Prostate gland (tissue), 2 donors: ENCODE data around the gene HNRNPR.

ENCODE experiments used
- POLR2AphosphoS5 ChIP-seq: sonication (generic); formaldehyde crosslinking; IDR thresholded peaks from one replicate; pipeline ENCODE4 v1.6.1; 2017; ENCODE audit warnings: antibody characterized with exemption
- TF ChIP-seq, protein P1 (sequence below), 4 experiments: fragments of 200-600 bp in 2 of 4; fragments of 450-650 bp in 2 of 4; sonication (generic) in 2 of 4; IDR thresholded peaks; 1 replicate in 3 of 4; 2 replicates in 1 of 4; pipeline ENCODE4 v1.5.1; 2016 to 2019; ENCODE audit warnings: antibody characterized with exemption in 4 of 4, mild to moderate bottlenecking in 2 of 4, moderate library complexity in 2 of 4

DNA sequence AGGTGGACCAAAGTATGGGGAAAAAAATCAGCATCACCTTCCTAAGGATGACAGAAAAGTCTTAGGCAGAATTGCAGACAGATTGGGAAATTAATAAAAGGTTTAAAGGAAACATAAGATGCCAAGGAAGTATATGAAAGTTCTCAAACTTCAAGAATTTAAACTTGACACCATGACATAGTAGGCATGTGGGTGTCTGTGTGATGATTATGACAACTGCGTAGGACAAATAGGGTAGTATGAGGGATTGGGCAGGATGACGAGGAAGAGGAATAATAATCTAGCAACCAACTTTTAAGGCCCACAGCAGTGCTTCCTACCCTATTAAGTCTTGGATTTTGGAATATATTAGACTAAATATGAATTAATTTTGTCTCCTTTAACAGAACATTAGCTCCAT, 52.4 kb downstream of the HNRNPR start:
- TF ChIP-seq, protein P1, sequence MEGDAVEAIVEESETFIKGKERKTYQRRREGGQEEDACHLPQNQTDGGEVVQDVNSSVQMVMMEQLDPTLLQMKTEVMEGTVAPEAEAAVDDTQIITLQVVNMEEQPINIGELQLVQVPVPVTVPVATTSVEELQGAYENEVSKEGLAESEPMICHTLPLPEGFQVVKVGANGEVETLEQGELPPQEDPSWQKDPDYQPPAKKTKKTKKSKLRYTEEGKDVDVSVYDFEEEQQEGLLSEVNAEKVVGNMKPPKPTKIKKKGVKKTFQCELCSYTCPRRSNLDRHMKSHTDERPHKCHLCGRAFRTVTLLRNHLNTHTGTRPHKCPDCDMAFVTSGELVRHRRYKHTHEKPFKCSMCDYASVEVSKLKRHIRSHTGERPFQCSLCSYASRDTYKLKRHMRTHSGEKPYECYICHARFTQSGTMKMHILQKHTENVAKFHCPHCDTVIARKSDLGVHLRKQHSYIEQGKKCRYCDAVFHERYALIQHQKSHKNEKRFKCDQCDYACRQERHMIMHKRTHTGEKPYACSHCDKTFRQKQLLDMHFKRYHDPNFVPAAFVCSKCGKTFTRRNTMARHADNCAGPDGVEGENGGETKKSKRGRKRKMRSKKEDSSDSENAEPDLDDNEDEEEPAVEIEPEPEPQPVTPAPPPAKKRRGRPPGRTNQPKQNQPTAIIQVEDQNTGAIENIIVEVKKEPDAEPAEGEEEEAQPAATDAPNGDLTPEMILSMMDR (IDR thresholded peaks at IDR 0.05) = no peak
- no peak for TF ChIP-seq POLR2AphosphoS5
